Hepatocyte (in vitro differentiated cells): ENCODE results near the gene SERPINB6. TPM values are rescaled to one million over a fixed set of nuclear protein-coding genes. Genes with fewer than 3 reads are reported as not detected.

ENCODE experiments used
- DNase-seq: peaks from one replicate; pipeline ENCODE4 v3.0.0-alpha.2; 2016; ENCODE audit warnings: low spot score
- H2AFZ ChIP-seq: fragments of 200-600 bp; sonication (generic); 2 replicates; pipeline ENCODE4 v1.6.0; 2016; ENCODE audit warnings: antibody characterized with exemption, mild to moderate bottlenecking
- H3K27ac ChIP-seq: fragments of 200-600 bp; sonication (generic); 2 replicates; pipeline ENCODE4 v1.5.1; 2016; ENCODE audit warnings: mild to moderate bottlenecking
- H3K27me3 ChIP-seq: fragments of 200-600 bp; sonication (generic); 2 replicates; pipeline ENCODE4 v1.6.1; 2016
- H3K36me3 ChIP-seq: fragments of 200-600 bp; sonication (generic); replicated peaks from 2 replicates; pipeline ENCODE4 v1.5.1; 2016; ENCODE audit warnings: low read depth; ENCODE audit not compliant: insufficient read depth
- H3K4me1 ChIP-seq: fragments of 200-600 bp; sonication (generic); 2 replicates; pipeline ENCODE4 v1.5.1; 2016; ENCODE audit warnings: mild to moderate bottlenecking, moderate library complexity; ENCODE audit not compliant: insufficient read depth
- H3K4me2 ChIP-seq: fragments of 200-600 bp; sonication (generic); 2 replicates; pipeline ENCODE4 v1.6.0; 2016
- H3K4me3 ChIP-seq: fragments of 200-600 bp; sonication (generic); 2 replicates; pipeline ENCODE4 v1.5.1; 2016; ENCODE audit warnings: mild to moderate bottlenecking
- H3K79me2 ChIP-seq: fragments of 200-600 bp; sonication (generic); 2 replicates; pipeline ENCODE4 v1.6.0; 2017; ENCODE audit warnings: mild to moderate bottlenecking
- H3K9me2 ChIP-seq: fragments of 200-600 bp; sonication (generic); replicated peaks from 2 replicates; pipeline ENCODE4 v1.6.0; 2017; ENCODE audit warnings: mild to moderate bottlenecking; ENCODE audit not compliant: insufficient read depth
- H3K9me3 ChIP-seq: fragments of 200-600 bp; sonication (generic); 2 replicates; pipeline ENCODE4 v1.5.1; 2016; ENCODE audit warnings: low read depth, mild to moderate bottlenecking
- H4K20me1 ChIP-seq: fragments of 200-600 bp; sonication (generic); 2 replicates; pipeline ENCODE4 v1.6.0; 2016; ENCODE audit warnings: mild to moderate bottlenecking; ENCODE audit not compliant: insufficient read depth, poor library complexity, severe bottlenecking
- EZH2 ChIP-seq: fragments of 200-600 bp; sonication (generic); IDR thresholded peaks from 2 replicates; pipeline ENCODE4 v1.6.1; 2016; ENCODE audit warnings: antibody characterized with exemption, mild to moderate bottlenecking, borderline replicate concordance
- EZH2phosphoT487 ChIP-seq: fragments of 200-600 bp; sonication (generic); IDR thresholded peaks from one replicate; pipeline ENCODE4 v1.6.1; 2018; ENCODE audit warnings: antibody characterized with exemption, mild to moderate bottlenecking, low read depth, moderate library complexity; ENCODE audit not compliant: unreplicated experiment, severe bottlenecking
- WGBS: methylation state at CpG from one replicate; pipeline ENCODE4 v1.1.6; 2016; ENCODE audit warnings: low lambda C conversion rate; ENCODE audit errors: missing lambda C conversion rate; 5-methylcytosine and 5-hydroxymethylcytosine counted together
- polyA plus RNA-seq: library from polyadenylated mRNA; unstranded; fragments of >200 nt; fragmentation: Nextera tagmentation; extraction: Ambion mirVana; gene quantifications from 2 replicates; pipeline ENCODE4 v1.2.1, GENCODE V29; 2016
- total RNA-seq: library from RNA; depleted of rRNA; stranded (reverse); fragments of >200 nt; gene quantifications from 2 replicates; pipeline ENCODE4 v1.2.3, GENCODE V29; 2014
- TF ChIP-seq, protein P1 (sequence below): fragments of 200-600 bp; sonication (generic); IDR thresholded peaks from 2 replicates; pipeline ENCODE4 v1.5.1; 2016; ENCODE audit warnings: antibody characterized with exemption, mild to moderate bottlenecking; ENCODE audit not compliant: poor library complexity

Gene SERPINB6
- total and polyA plus RNA-seq, 2 experiments from 2014 or later = 87.9 to 109 TPM

DNA sequence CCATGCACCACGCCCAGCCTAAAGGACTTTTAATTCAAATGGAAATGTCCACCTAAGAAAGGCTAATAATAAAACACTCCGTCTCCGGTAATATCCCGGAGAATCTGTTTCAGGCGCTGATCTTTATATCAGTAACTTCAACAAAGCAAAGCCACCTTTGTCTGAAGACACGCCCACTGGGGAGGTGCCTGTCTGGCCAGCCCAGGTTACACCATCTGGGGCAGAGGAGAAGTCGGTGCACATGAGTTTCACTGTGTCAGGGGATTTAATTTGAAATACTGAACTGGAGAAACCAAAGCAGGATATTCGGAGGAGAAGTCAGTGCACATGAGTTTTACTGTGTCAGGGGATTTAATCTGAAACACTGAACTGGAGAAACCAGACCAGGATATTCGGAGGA, 9.4 kb downstream of the SERPINB6 start:
- H2AFZ ChIP-seq = no peak overlapping the region
- no peak overlapping the region for H3K4me3 ChIP-seq
- 64% methylated on average over 9 of the region's 9 CpGs for WGBS
- H3K4me2 ChIP-seq = peak overlapping the region; percentile 69
- DNase-seq = peak; percentile 73
- no peaks in the 10 kb centered on the region for H4K20me1 ChIP-seq
- TF ChIP-seq, protein P1, sequence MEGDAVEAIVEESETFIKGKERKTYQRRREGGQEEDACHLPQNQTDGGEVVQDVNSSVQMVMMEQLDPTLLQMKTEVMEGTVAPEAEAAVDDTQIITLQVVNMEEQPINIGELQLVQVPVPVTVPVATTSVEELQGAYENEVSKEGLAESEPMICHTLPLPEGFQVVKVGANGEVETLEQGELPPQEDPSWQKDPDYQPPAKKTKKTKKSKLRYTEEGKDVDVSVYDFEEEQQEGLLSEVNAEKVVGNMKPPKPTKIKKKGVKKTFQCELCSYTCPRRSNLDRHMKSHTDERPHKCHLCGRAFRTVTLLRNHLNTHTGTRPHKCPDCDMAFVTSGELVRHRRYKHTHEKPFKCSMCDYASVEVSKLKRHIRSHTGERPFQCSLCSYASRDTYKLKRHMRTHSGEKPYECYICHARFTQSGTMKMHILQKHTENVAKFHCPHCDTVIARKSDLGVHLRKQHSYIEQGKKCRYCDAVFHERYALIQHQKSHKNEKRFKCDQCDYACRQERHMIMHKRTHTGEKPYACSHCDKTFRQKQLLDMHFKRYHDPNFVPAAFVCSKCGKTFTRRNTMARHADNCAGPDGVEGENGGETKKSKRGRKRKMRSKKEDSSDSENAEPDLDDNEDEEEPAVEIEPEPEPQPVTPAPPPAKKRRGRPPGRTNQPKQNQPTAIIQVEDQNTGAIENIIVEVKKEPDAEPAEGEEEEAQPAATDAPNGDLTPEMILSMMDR = no peak
- TF ChIP-seq EZH2phosphoT487 (no peak), EZH2 (no peak)
- H3K9me3 ChIP-seq = no peaks in the 10 kb centered on the region
- H3K79me2 ChIP-seq = peaks cover 75% of the 10 kb centered on the region
- H3K36me3 ChIP-seq = no peaks in the 10 kb centered on the region
- H3K27me3 ChIP-seq = no peaks in the 10 kb centered on the region
- peak overlapping the region; percentile 73 for H3K27ac ChIP-seq
- H3K9me2 ChIP-seq = no peaks in the 10 kb centered on the region
- H3K4me1 ChIP-seq = peaks cover 27% of the 10 kb centered on the region

GRCh38 chr6:2961506-2961905, 9.9 kb downstream of the SERPINB6 start:
- Histone ChIP-seq H3K4me1 (peaks cover 23% of the 10 kb centered on the region), H3K27ac (peak overlapping the region; percentile 73), H3K9me2 (no peaks in the 10 kb centered on the region), H4K20me1 (no peaks in the 10 kb centered on the region), H2AFZ (no peak overlapping the region), H3K9me3 (no peaks in the 10 kb centered on the region), H3K27me3 (no peaks in the 10 kb centered on the region), H3K79me2 (peaks cover 70% of the 10 kb centered on the region), H3K4me2 (peak overlapping the region; percentile 69), H3K36me3 (no peaks in the 10 kb centered on the region), H3K4me3 (no peak overlapping the region)
- 68% methylated on average over 7 of the region's 7 CpGs for WGBS
- TF ChIP-seq EZH2 = no peak
- TF ChIP-seq, protein P1 = no peak
- DNase-seq = no peak

- Histone ChIP-seq H3K4me2 (peak overlapping the region; percentile 69), H3K36me3 (no peaks in the 10 kb centered on the region), H4K20me1 (no peaks in the 10 kb centered on the region), H3K4me1 (peaks cover 23% of the 10 kb centered on the region), H3K27ac (peak overlapping the region; percentile 73), H3K4me3 (no peak overlapping the region), H3K9me3 (no peaks in the 10 kb centered on the region), H3K79me2 (peaks cover 66% of the 10 kb centered on the region), H2AFZ (no peak overlapping the region), H3K9me2 (no peaks in the 10 kb centered on the region), H3K27me3 (no peaks in the 10 kb centered on the region)
- TF ChIP-seq EZH2 (no peak), EZH2phosphoT487 (no peak)
- TF ChIP-seq, protein P1 = no peak
- DNase-seq = no peak
- 68% methylated on average over 4 of the region's 4 CpGs for whole genome bisulfite sequencing
These were observed 10.4 kb downstream of the SERPINB6 start for GRCh38 chr6:2960935-2961334.
